NCI-H2171 (cell line): ENCODE results near the gene KDM4D.
"Not testable (repeated sequence)": the region's sequence is repeated elsewhere in the genome, so short reads cannot be mapped to it uniquely, and the experiment has no call there.

Experiments
- DNase-seq: peaks from one replicate; lab custom pipeline; 2025; lab: John Stamatoyannopoulos, UW

KDM4D gene

GRCh38 chr11:95035316-95035715, 61.8 kb downstream of the KDM4D start:
- DNase-seq, result no peak

GRCh38 chr11:95037356-95038035, 64.0 kb downstream of the KDM4D start:
- not testable (repeated sequence) for DNase-seq

- no peak for DNase-seq
These were observed 68.7 kb downstream of the KDM4D start for GRCh38 chr11:95042239-95042638.

GRCh38 chr11:95042906-95043305, 69.4 kb downstream of the KDM4D start:
- DNase-seq, result no peak

- DNase-seq, result no peak
These were observed 70.5 kb downstream of the KDM4D start for GRCh38 chr11:95044010-95044409.

GRCh38 chr11:95045812-95046211, 72.3 kb downstream of the KDM4D start:
- no peak for DNase-seq
